Natural killer cell (primary cell): ENCODE data around the gene EEF1A2. TPM values are rescaled to one million over a fixed set of nuclear protein-coding genes. Genes with fewer than 3 reads are reported as not detected.

Source experiments
- ATAC-seq, 3 donors: fragments of 150-1000 bp in 2 of 3; fragments of 200-7000 bp in 1 of 3; cut with Tn5 transposase; 1 replicate in 1 of 3; 2 replicates in 2 of 3; pipeline ENCODE4 v1.10.0; 2021; ENCODE audit warnings: mild to moderate bottlenecking in 2 of 3, moderate library complexity in 2 of 3
- DNase-seq, 2 donors: peaks; one replicate each; pipeline versions ENCODE4 v3.0.0 to v3.0.0-alpha.2; 2013 to 2021; ENCODE audit warnings: mixed read lengths in 1 of 2
- H3K27ac ChIP-seq: one replicate; pipeline ENCODE4 v1.5.1; 2013; ENCODE audit warnings: mild to moderate bottlenecking, low read length
- H3K27me3 ChIP-seq: one replicate; pipeline ENCODE4 v1.6.1; 2013; ENCODE audit warnings: low read length; ENCODE audit not compliant: control insufficient read depth, insufficient read depth
- H3K36me3 ChIP-seq: one replicate; pipeline ENCODE4 v1.6.1; 2013; ENCODE audit warnings: low read length; ENCODE audit not compliant: control insufficient read depth, insufficient read depth
- H3K4me1 ChIP-seq: one replicate; pipeline ENCODE4 v1.6.1; 2013; ENCODE audit warnings: low read length; ENCODE audit not compliant: control insufficient read depth, insufficient read depth
- H3K4me3 ChIP-seq: one replicate; pipeline ENCODE4 v1.5.1; 2013; ENCODE audit warnings: low read length
- H3K9me3 ChIP-seq: one replicate; pipeline ENCODE4 v1.6.1; 2013; ENCODE audit warnings: low read length; ENCODE audit not compliant: control insufficient read depth, insufficient read depth
- H3K27ac Mint-ChIP-seq, 2 donors: one replicate each; pipeline ENCODE4 v1.8.0; 2022; ENCODE audit warnings: mild to moderate bottlenecking in 2 of 2, mixed read lengths in 2 of 2, moderate library complexity in 1 of 2
- H3K27me3 Mint-ChIP-seq, 2 donors: one replicate each; pipeline ENCODE4 v1.8.0; 2022; ENCODE audit warnings: low read depth in 2 of 2, mixed read lengths in 2 of 2
- H3K36me3 Mint-ChIP-seq: one replicate; pipeline ENCODE4 v1.8.0; 2022; ENCODE audit warnings: mixed read lengths
- H3K4me1 Mint-ChIP-seq, 2 donors: one replicate each; pipeline ENCODE4 v1.8.0; 2022; ENCODE audit warnings: mixed read lengths in 2 of 2
- H3K4me3 Mint-ChIP-seq: one replicate; pipeline ENCODE4 v1.8.0; 2022; ENCODE audit warnings: mild to moderate bottlenecking, moderate library complexity, mixed read lengths
- H3K9me3 Mint-ChIP-seq, 2 donors: one replicate each; pipeline ENCODE4 v1.8.0; 2022; ENCODE audit warnings: mixed read lengths in 2 of 2
- WGBS: methylation state at CpG from one replicate; pipeline ENCODE4 v1.1.7; 2013; ENCODE audit warnings: missing lambda C conversion rate; ENCODE audit not compliant: insufficient coverage; 5-methylcytosine and 5-hydroxymethylcytosine counted together
- intact Hi-C: fragments of 100-400 bp; cut with micrococcal nuclease; formaldehyde crosslinking; loops from one replicate; pipeline ENCODE4 v1.14.2; 2022
- total RNA-seq, 4 donors: library from RNA; stranded (reverse); fragments of 120-200 nt in 1 of 4; gene quantifications; one replicate each; pipeline versions ENCODE4 v1.2.3 to v1.2.4, GENCODE V29; 2013 to 2022
- TF ChIP-seq, protein P1 (sequence below): fragments of 200-600 bp; IDR thresholded peaks from one replicate; pipeline ENCODE4 v1.8.0; 2022; ENCODE audit warnings: antibody characterized with exemption

Gene EEF1A2
- total RNA-seq, 3 donors from 2014 or later (not counting 1 experiment from before 2014, with no cell fraction given), result 0.14 to 0.86 (median 0.35) TPM

DNA sequence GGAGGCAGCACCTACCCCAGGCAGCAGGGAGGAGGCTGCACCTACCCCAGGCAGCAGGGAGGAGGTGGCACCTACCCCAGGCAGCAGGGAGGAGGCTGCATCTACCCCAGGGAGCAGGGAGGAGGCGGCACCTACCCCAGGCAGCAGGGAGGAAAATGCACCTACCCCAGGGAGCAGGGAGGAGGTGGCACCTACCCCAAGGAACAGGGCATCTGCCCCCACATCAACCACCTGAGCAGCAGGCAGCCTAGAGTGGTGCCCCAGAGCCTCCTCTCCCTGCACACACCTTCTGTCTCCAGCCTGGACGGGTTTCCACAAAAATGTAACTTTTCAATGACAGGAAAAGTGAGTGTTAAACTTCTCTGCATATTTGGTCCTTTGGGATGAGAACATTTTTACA, 36.6 kb downstream of the EEF1A2 start:
- H3K9me3 Mint-ChIP-seq, result no peaks in the 10 kb centered on the region
- no peak overlapping the region for H3K4me3 Mint-ChIP-seq
- peaks cover 6 to 25% of the 10 kb centered on the region in 2 donors for H3K27me3 Mint-ChIP-seq
- no peak overlapping the region for H3K27ac Mint-ChIP-seq
- TF ChIP-seq, protein P1, sequence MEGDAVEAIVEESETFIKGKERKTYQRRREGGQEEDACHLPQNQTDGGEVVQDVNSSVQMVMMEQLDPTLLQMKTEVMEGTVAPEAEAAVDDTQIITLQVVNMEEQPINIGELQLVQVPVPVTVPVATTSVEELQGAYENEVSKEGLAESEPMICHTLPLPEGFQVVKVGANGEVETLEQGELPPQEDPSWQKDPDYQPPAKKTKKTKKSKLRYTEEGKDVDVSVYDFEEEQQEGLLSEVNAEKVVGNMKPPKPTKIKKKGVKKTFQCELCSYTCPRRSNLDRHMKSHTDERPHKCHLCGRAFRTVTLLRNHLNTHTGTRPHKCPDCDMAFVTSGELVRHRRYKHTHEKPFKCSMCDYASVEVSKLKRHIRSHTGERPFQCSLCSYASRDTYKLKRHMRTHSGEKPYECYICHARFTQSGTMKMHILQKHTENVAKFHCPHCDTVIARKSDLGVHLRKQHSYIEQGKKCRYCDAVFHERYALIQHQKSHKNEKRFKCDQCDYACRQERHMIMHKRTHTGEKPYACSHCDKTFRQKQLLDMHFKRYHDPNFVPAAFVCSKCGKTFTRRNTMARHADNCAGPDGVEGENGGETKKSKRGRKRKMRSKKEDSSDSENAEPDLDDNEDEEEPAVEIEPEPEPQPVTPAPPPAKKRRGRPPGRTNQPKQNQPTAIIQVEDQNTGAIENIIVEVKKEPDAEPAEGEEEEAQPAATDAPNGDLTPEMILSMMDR, result no peak
- H3K36me3 Mint-ChIP-seq, result no peaks in the 10 kb centered on the region
- Histone ChIP-seq H3K36me3 (no peaks in the 10 kb centered on the region), H3K4me1 (peaks cover 11% of the 10 kb centered on the region), H3K27me3 (no peaks in the 10 kb centered on the region), H3K4me3 (no peak overlapping the region), H3K9me3 (no peaks in the 10 kb centered on the region), H3K27ac (no peak overlapping the region)
- intact Hi-C loops, result loop anchor here (2.0 kb wide), 1 partner anchor 17 kb away; no protein-coding TSS in a partner anchor
- no peak for ATAC-seq
- DNase-seq, result no peak
- H3K4me1 Mint-ChIP-seq, result peaks cover 0 to 4% of the 10 kb centered on the region in 2 donors
- WGBS, result 65% methylated on average over 2 of the region's 2 CpGs

DNA sequence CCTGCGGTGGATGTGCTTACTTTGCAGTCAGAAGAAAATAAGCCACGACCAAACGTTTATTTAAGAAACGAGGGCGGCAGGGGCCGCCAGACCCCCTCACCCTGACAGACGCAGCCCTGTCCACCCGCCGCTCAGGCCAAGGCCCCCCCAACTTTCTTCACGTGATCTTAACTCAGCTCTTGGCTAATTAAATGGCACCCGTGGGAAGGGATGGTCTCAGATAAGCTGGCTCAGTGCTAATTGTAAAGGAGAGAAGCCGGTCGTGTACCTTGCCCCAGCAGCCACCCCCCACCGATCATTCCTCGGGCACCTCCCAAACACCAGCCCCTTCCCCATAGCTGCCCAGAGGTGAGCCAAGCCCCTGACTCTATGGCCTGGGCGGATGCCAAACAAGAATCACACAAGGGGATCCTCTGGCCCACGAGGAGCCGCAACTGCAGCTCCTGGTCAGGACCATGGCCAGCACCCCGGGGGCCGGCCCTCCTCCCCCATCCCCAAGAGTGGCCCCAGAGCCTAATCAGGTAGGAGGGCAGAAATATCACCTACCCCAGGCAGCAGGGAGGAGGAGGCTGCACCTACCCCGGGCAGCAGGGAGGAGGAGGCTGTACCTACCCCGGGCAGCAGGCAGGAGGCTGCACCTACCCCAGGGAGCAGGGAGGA, 37.6 kb downstream of the EEF1A2 start:
- 59% methylated on average over 22 of the region's 22 CpGs for WGBS
- no peak overlapping the region for H3K27ac ChIP-seq
- TF ChIP-seq, protein P1, result no peak
- ATAC-seq, result no peak
- no peaks in the 10 kb centered on the region for H3K27me3 ChIP-seq
- DNase-seq, result peak in 1 of 2 donors; percentile 28
- no peaks in the 10 kb centered on the region for H3K36me3 ChIP-seq
- Mint-ChIP-seq H3K4me3 (no peak overlapping the region), H3K36me3 (no peaks in the 10 kb centered on the region), H3K4me1 (peaks cover 0 to 4% of the 10 kb centered on the region in 2 donors), H3K9me3 (no peaks in the 10 kb centered on the region), H3K27ac (no peak overlapping the region), H3K27me3 (peaks cover 6 to 22% of the 10 kb centered on the region in 2 donors)
- no peak overlapping the region for H3K4me3 ChIP-seq
- no peaks in the 10 kb centered on the region for H3K9me3 ChIP-seq
- H3K4me1 ChIP-seq, result peaks cover 11% of the 10 kb centered on the region
- intact Hi-C loops, result no loop called here

DNA sequence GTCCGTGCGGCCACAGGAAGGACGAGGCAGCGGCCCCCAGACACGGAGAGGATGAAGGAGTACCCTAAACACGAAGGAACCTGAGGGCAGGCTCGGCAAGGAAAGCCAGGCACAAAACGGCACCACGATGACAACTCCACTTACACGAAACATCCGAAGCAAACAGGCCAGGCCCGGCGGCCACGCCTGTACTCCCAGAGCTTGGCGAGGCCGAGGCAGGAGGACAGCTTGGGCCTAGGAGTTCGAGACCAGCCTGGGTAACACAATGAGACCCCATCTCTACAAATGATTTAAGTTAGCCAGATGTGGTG, 39.9 kb downstream of the EEF1A2 start:
- DNase-seq (no peak), ATAC-seq (no peak)
- no peaks in the 10 kb centered on the region for H3K9me3 Mint-ChIP-seq
- H3K4me3 Mint-ChIP-seq, result no peak overlapping the region
- Histone ChIP-seq H3K36me3 (no peaks in the 10 kb centered on the region), H3K4me1 (peaks cover 16% of the 10 kb centered on the region), H3K27ac (no peak overlapping the region), H3K4me3 (no peak overlapping the region), H3K27me3 (peaks cover 8% of the 10 kb centered on the region), H3K9me3 (no peaks in the 10 kb centered on the region)
- H3K4me1 Mint-ChIP-seq, result peaks cover 0 to 4% of the 10 kb centered on the region in 2 donors
- H3K27me3 Mint-ChIP-seq, result peaks cover 6 to 28% of the 10 kb centered on the region in 2 donors
- 92% methylated on average over 17 of the region's 17 CpGs for WGBS
- no peak overlapping the region for H3K27ac Mint-ChIP-seq
- H3K36me3 Mint-ChIP-seq, result no peaks in the 10 kb centered on the region
- TF ChIP-seq, protein P1, result no peak
- intact Hi-C loops, result no loop called here
